Thymus (tissue), 11 donors: Measurements from ENCODE around the gene ANKS3. TPM values are rescaled to one million over a fixed set of nuclear protein-coding genes. Genes with fewer than 3 reads are reported as not detected.
"Not testable (repeated sequence)": the region's sequence is repeated elsewhere in the genome, so short reads cannot be mapped to it uniquely, and the experiment has no call there.

Experiments used
- DNase-seq, 9 donors: peaks; one replicate each; pipeline ENCODE4 v3.0.0-alpha.2; 2013; ENCODE audit warnings: low spot score in 9 of 9, low read depth in 6 of 9, missing footprints in 1 of 9
- H3K27ac ChIP-seq, 2 donors: one replicate each; pipeline ENCODE4 v1.5.1; 2013; ENCODE audit warnings: control low read depth in 1 of 2, low read depth in 1 of 2, low read length in 1 of 2, mild to moderate bottlenecking in 1 of 2, moderate library complexity in 1 of 2
- H3K27me3 ChIP-seq, 2 donors: one replicate each; pipeline ENCODE4 v1.5.1; 2013; ENCODE audit warnings: low read length in 1 of 2; ENCODE audit not compliant: control insufficient read depth in 2 of 2, insufficient read depth in 1 of 2
- H3K36me3 ChIP-seq, 2 donors: one replicate each; pipeline ENCODE4 v1.5.1; 2013; ENCODE audit warnings: low read length in 1 of 2, mild to moderate bottlenecking in 1 of 2, moderate library complexity in 1 of 2; ENCODE audit not compliant: control insufficient read depth in 2 of 2, insufficient read depth in 2 of 2
- H3K4me1 ChIP-seq, 2 donors: one replicate each; pipeline ENCODE4 v1.5.1; 2013; ENCODE audit warnings: low read length in 2 of 2; ENCODE audit not compliant: control insufficient read depth in 2 of 2, insufficient read depth in 2 of 2
- H3K4me3 ChIP-seq, 2 donors: one replicate each; pipeline ENCODE4 v1.5.1; 2013; ENCODE audit warnings: low read length in 2 of 2, control low read depth in 1 of 2, mild to moderate bottlenecking in 1 of 2
- H3K9me3 ChIP-seq, 2 donors: one replicate each; pipeline ENCODE4 v1.5.1; 2013; ENCODE audit warnings: low read length in 1 of 2, mild to moderate bottlenecking in 1 of 2; ENCODE audit not compliant: control insufficient read depth in 2 of 2, insufficient read depth in 1 of 2
- WGBS: extraction: QIAGEN DNeasy Blood & Tissue Kit; methylation state at CpG from one replicate; pipeline ENCODE4 v1.1.7; 2013; 5-methylcytosine and 5-hydroxymethylcytosine counted together
- polyA plus RNA-seq: library from polyadenylated mRNA; stranded (reverse); fragments of 200-250 nt; gene quantifications from one replicate; pipeline ENCODE4 v1.2.3, GENCODE V29; 2013
- total RNA-seq: library from RNA; stranded (reverse); fragments of 120-200 nt; gene quantifications from one replicate; pipeline ENCODE4 v1.2.4, GENCODE V29; 2013
- donor health status: healthy.

The ANKS3 gene
- total and polyA plus RNA-seq, 2 donors: 9.8 to 34.0 TPM

DNA sequence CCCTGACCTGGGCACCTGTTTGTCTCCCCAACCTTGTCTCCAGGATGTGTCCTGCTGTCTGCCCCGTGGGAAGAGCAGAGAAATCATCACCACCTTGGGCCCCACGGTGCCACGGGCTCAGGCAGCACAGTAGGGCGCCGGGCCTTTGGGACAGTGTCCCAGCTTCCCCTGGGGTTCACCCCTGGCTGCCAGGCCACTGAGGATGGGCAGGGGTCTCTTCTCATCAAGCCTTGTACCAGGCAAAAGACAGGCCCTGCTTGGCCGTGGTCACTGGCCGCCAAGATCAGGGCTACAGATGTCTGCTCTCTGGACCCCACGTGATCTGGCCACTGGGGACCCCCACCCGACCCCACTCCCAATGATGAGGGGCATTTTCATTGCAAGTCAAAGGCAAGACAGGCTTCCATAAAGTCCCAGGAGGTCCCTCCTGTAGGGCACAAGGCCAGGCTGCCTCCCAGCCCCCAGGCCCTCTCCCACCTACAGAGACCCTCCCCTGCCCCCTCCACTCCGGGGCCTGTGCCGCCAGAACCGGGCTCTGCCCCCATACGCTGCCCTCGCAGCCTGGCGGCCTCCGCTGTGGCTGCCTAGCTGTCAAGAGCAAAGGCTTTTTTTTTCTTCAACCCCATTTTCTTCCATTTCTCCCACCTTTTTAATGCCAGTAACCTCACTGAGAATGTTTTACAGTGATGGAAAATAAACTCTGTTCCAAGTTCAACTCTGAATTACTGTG lies 14.8 kb upstream of the ANKS3 start:
- H3K9me3 ChIP-seq: no peaks in the 10 kb centered on the region
- no peak for DNase-seq
- WGBS: 96% methylated on average over 16 of the region's 16 CpGs

GRCh38 chr16:4747906-4748681 lies 14.0 kb upstream of the ANKS3 start:
- Histone ChIP-seq H3K27me3 (no peaks in the 10 kb centered on the region), H3K4me1 (peaks cover 14 to 40% of the 10 kb centered on the region in 2 donors), H3K36me3 (peaks cover 28 to 31% of the 10 kb centered on the region in 2 donors), H3K4me3 (no peak overlapping the region), H3K27ac (peak overlapping the region in 1 of 2 donors; percentile 13), H3K9me3 (no peaks in the 10 kb centered on the region)
- DNase-seq: peak in 2 of 9 donors; percentile 29 to 70
- WGBS: 55% methylated on average over 14 of the region's 14 CpGs

More for the DNA sequence above, 14.8 kb upstream of the ANKS3 start:
- Histone ChIP-seq H3K4me3 (no peak overlapping the region), H3K36me3 (peaks cover 35 to 38% of the 10 kb centered on the region in 2 donors), H3K27ac (no peak overlapping the region), H3K4me1 (peaks cover 14 to 35% of the 10 kb centered on the region in 2 donors), H3K27me3 (no peaks in the 10 kb centered on the region)

- Histone ChIP-seq H3K9me3 (no peaks in the 10 kb centered on the region), H3K27me3 (no peaks in the 10 kb centered on the region), H3K4me1 (peaks cover 14 to 44% of the 10 kb centered on the region in 2 donors), H3K27ac (peak overlapping the region; percentile 13 to 25), H3K4me3 (no peak overlapping the region), H3K36me3 (peaks cover 18 to 22% of the 10 kb centered on the region in 2 donors)
- DNase-seq: peak in 2 of 9 donors; percentile 35 to 57
- WGBS: 53% methylated on average over 15 of the region's 15 CpGs
Measured at GRCh38 chr16:4746991-4747574, 13.0 kb upstream of the ANKS3 start.

DNA sequence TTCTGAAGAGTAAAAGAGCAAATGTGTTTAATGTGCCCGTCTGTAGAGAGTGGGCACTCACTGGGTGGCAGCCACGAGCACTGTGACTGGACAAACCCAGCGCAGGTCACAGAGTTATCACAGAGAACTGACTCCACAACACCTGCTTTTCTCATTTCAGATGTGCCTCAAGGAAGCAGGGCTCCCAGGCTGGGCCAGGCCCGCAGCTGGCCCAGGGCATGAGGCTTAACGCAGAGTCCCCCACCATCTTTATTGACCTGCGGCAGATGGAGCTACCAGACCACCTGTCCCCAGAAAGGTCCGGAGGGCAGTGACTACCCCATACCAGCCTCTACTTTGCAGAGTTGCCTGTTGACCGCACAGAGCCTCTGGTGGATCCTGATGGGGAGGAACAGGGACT lies 12.1 kb upstream of the ANKS3 start:
- Histone ChIP-seq H3K4me3 (no peak overlapping the region), H3K27me3 (no peaks in the 10 kb centered on the region), H3K36me3 (peaks cover 9 to 13% of the 10 kb centered on the region in 2 donors), H3K4me1 (peaks cover 14 to 44% of the 10 kb centered on the region in 2 donors), H3K27ac (no peak overlapping the region), H3K9me3 (no peaks in the 10 kb centered on the region)
- no peak for DNase-seq
- 97% methylated on average over 8 of the region's 8 CpGs for WGBS

GRCh38 chr16:4745274-4745569 lies 11.2 kb upstream of the ANKS3 start:
- 95% methylated on average over 3 of the region's 3 CpGs for WGBS
- peaks cover 14 to 44% of the 10 kb centered on the region in 2 donors for H3K4me1 ChIP-seq
- H3K36me3 ChIP-seq: peaks cover 3 to 6% of the 10 kb centered on the region in 2 donors
- no peaks in the 10 kb centered on the region for H3K9me3 ChIP-seq
- no peak for DNase-seq
- no peak overlapping the region for H3K4me3 ChIP-seq
- no peaks in the 10 kb centered on the region for H3K27me3 ChIP-seq
- H3K27ac ChIP-seq: no peak overlapping the region

- Histone ChIP-seq H3K36me3 (peaks cover 1 to 3% of the 10 kb centered on the region in 2 donors), H3K27me3 (no peaks in the 10 kb centered on the region), H3K4me3 (no peak overlapping the region), H3K4me1 (peaks cover 14 to 44% of the 10 kb centered on the region in 2 donors), H3K9me3 (no peaks in the 10 kb centered on the region), H3K27ac (no peak overlapping the region)
- DNase-seq: no peak
- 92% methylated on average over 13 of the region's 13 CpGs for whole genome bisulfite sequencing
Measured at GRCh38 chr16:4744555-4745273, 10.6 kb upstream of the ANKS3 start.

DNA sequence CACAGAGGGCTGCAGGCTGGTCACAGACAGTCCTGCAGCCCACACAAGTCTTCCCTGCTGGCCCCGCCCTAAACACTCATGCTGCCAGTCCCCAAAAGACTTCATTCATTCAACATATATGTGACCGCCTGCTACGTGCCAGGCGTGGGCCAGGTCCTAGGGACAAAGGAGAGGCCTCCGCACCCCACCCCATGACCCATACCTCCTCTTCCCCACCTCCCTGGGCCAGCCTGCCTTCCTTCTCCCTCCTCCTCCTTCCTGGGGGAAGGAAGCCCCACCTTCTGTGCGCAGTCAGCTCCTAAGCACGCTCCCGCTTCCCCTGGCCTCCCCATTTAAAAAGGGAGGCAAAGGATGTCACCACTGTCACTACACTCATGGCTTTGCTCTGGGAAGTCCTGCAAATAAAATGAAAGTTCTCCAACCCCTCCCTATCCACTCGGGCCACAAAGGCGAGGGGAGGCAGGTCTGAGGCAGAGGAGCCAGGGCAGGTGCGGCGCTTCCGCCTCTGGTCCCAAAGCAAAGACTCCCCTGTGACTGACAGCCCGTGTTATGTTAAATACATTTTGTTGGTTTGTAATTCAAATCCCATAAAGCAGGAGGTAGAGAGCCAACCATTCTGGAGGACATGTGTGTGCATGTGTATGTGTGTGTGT lies 9.3 kb upstream of the ANKS3 start:
- no peak overlapping the region for H3K27ac ChIP-seq
- H3K9me3 ChIP-seq: no peaks in the 10 kb centered on the region
- 53% methylated on average over 14 of the region's 14 CpGs for WGBS
- peak overlapping the region in 1 of 2 donors; percentile 18 for H3K4me3 ChIP-seq
- no peaks in the 10 kb centered on the region for H3K27me3 ChIP-seq
- H3K4me1 ChIP-seq: peaks cover 11 to 35% of the 10 kb centered on the region in 2 donors
- H3K36me3 ChIP-seq: no peaks in the 10 kb centered on the region
- DNase-seq: peak in 1 of 9 donors; percentile 38

DNA sequence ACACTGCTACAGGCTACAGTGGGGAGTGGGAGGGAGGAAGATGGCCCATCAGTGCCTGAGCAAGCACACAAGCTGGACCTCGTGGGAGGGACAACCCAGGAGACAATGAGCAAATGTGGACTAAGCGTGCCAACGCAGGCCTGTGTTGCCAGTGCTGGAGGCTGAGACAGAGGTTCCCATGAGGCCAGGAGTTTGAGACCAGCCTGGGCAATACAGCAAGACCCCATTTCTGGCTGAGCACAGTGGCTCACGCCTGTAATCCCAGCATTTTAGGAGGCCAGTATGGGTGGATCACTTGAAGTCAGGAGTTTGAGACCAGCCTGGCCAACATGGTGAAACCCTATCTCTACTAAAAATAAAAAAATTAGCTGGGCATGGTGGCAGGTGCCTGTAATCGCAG lies 4.3 kb upstream of the ANKS3 start:
- not testable (repeated sequence) for H3K9me3 ChIP-seq, H3K4me3 ChIP-seq, DNase-seq, H3K27me3 ChIP-seq, H3K27ac ChIP-seq, H3K36me3 ChIP-seq
- 96% methylated on average over 5 of the region's 5 CpGs for WGBS
- peaks cover 7 to 21% of the 10 kb centered on the region in 2 donors for H3K4me1 ChIP-seq
